GM21447 (cell line): ENCODE results near the gene ZNF222.

Source experiments
- ATAC-seq: cut with Tn5 transposase; IDR thresholded peaks from one replicate; pipeline ENCODE4 v1.9.1; 2021; ENCODE audit not compliant: unreplicated experiment

The ZNF222 gene

DNA sequence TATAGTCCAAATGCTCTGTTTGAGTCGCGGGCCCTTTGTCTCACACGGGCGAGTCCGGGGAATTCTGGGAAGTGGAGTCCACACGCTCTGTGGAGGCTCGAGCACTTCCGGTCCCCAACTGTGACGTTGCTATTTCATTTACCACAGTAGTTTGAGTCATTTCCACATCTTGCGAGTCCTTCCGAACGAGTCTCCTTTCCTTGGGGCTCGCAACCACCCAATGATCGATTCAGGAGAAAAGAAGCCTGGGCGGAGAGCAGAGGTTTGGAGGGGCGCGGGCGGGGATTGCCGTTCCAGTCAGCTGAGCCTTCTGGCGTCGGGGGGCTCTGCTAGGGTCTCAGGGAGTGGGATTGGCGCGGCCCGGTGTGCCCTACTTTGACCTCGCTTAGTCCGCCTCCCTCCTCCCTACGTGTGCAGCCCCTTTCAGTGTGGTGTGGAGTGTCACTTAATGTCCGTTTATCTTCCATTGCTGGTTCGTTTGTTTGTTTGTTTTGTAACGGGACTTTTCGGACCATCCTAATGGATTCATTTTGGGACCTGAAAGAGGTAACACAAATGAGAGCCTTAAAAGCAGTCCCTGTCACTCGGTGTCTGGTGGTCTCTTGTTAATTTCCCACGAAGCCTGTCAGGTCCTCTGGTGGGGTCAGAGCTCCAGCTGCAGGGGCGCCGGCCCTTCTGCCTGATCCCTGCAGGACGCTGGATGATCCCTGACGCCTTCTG is at the start of gene ZNF222:
Gene ZNF222 (plus strand): TSS at position 163 of the 720 bp plus-strand sequence. CDS start 58 bp downstream, at position 221.
- ATAC-seq = peak; percentile 96

DNA sequence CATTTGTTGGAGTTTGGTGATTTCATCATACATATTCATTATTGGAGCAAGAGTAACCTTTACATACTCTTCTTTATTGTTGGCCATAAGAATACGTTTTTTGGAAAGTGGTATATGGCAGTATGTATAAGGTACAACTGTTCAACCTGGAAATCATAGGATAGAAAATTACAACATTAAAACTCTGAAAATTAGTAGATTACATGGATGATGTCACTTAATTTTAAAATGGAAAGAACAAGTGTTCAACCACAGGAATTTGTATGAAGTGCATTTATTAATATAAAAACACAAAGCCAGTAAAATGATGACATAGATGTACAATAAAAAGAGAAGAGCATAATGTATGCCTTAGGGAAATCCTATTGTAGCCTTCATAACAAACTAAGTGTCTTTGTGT is 48.4 kb upstream of the ZNF222 start:
- ATAC-seq = no peak

- ATAC-seq = no peak
Measured at GRCh38 chr19:43983544-43983911, 41.7 kb upstream of the ZNF222 start.

- ATAC-seq = peak; percentile 90
Measured at GRCh38 chr19:43983912-43984686, 41.1 kb upstream of the ZNF222 start, which contains the start of gene ZNF155. TSS of gene ZNF155 (plus strand) at chr19:43984188. CDS start at chr19:43988544, 4,356 bp downstream.

GRCh38 chr19:43984687-43985000 is 40.5 kb upstream of the ZNF222 start:
- no peak for ATAC-seq

- no peak for ATAC-seq
Measured at GRCh38 chr19:43997631-43998290, 27.4 kb upstream of the ZNF222 start.

DNA sequence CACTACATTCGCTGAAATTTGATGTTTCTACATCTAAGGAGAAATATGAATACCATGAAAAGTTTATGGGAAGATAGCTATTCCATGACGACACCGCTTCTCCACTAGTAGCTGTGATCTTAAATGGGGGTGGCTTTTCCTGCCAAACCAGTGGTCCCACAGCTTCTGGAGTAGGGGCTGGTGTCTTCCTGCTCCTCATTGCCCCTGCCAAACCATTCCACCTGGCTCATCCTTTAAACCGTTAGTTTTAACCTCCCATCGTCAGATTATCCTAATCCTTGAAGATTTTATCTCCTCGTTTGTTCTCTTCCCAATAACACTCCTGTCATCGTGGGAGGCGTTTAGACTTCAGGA is 23.0 kb upstream of the ZNF222 start:
- ATAC-seq = no peak

DNA sequence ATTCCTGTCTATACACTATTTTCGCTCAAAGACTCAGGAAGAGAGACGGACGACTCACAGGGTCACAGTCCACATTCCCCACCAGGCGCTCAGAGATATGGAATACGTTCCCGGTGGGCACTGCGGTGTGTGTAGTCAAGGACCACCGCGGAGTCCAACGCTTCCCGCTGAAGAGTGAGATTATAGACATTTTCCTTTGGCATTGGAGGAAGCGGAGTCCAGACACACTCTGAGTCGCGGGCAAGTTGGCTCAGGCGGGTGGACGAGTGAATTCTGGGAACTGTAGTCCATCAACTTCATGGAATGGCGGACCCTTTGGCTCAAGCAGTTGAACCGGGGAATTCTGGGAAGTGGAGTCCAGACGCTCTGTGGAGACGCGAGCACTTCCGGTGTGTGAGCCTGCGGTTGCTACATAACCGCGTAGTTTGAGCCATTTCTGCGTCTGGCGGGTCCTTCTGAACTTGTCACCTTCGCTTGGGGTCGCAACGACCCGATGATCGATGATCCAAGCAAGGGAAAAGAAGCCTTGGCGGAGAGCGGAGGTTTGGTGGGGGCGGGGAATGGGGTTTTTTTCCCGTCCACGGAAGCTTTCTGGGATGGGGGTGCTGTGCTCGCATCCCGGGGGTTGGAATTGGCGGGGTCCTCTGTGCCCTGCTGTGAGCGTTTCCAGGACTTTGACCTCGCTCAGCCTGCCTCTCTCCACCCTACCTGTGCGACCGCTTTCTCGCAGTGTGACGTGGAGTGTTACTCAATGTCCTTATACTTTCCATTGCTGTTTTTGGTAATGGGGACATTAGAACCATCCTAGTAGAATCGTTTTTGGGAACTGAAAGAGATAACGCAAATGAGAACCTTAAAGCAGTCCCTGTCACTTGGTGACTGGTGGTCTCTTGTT is 22.4 kb upstream of the ZNF222 start, which contains the start of gene ZNF230:
Gene ZNF230 (plus strand): TSS at position 392 of the 895 bp plus-strand sequence. CDS start 4,122 bp downstream, outside the sequence.
- ATAC-seq = peak; percentile 93

DNA sequence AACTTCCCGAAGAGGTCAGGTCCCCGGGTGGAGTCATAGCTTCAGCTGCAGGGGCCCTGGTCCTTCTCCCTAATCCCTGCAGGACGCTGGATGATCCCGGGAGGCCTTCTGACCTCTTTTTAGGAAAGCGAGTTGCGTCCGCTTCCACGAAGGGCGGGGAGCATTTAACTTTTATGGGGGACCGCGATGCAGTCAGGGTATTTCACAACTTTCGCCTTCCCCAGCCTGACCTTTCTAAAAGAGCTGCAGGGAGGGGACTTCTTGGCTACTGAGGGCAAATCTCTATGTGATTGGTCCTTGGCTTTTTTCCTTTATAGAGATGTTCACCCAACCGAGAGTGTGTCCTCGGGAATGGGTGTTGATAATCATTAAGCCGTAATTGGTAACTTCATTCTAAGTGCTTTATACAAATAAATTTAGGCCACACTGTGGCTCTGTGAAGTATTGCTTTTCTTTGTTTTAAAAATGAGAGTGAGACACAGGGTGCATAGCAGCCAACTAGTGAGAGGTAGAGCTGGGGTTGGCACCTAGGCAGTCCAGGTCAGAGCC is 21.6 kb upstream of the ZNF222 start:
- peak; percentile 26 for ATAC-seq

DNA sequence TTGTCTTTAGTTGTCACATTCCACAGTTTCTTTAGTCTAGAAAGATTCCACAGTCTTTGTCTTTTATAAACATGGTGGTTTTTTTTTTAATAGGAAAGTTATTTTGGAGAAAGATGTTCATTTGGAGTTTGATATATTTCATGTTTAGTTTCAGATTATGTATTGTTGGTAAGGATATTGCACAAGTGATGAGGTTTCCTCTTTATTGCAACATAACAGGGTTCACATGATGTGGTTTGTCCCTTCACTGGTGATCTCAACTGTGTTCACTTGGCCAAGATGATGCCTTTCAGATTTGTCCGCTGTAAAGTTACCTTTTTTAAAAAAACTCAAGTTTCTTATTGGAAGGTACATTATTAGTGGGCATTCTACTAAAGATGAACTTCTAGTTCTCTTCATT is 19.2 kb upstream of the ZNF222 start:
- ATAC-seq = no peak

DNA sequence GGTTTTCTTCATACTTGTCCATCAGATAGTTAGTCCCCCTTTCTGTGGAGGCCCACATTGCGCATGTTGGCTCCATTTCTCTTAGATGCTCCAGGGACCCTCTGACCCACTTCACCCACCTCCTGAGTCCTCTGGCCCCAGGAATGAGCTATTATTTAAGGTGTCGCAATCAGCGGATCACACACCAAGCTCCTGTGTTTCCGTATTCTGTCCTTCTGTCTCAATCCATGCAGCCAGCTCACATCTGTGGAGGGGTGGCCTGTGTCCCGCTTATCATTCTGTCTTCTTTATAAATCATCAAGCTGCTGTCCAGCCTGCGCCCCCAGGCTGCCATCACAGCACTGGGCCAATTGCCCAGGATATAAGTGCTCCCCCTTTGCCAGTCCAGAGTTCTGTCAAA is 17.7 kb upstream of the ZNF222 start:
- no peak for ATAC-seq

GRCh38 chr19:44010468-44010867 is 14.7 kb upstream of the ZNF222 start:
- ATAC-seq = no peak

DNA sequence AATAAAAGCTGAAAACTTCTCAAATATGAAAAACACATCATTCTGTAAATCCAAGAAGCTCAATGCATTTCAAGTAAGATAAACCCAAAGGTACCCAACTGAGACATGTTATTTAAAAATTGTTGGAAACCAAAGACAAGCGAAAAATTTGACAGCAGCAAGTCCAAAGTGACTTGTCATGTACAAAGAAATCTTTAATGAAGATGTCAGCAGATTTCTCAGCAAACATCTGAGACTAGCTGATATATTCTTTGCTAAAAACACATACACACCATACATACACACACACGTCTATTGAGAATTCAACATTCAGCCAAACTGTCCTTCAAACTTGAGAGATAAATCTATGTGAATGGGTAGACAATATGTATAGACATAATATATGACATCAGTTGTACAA is 5.7 kb upstream of the ZNF222 start:
- no peak for ATAC-seq

- ATAC-seq = no peak
Measured at GRCh38 chr19:44021221-44021620, 4.0 kb upstream of the ZNF222 start.

- no peak for ATAC-seq
Measured at GRCh38 chr19:44024900-44025216, 321 bp upstream of the ZNF222 start.

DNA sequence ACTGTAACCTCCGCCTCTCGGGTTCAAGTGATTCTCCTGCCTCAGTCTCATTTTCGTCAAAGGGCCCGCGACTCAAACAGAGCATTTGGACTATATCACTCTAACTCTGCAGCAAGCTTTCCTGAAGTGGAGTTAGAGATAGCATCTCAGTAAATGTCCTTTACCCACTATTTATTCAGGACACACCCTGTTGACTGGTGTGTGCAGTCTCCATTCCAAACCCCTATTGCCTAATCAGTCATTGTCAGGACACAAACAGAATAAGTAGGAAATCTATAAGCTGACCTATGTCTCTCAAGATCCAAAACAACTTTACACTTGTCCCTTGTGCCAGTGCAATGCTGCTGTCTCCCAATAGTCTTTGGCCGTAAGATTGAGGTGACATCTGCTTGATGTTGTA is 1.4 kb downstream of the ZNF222 start:
- no peak for ATAC-seq

DNA sequence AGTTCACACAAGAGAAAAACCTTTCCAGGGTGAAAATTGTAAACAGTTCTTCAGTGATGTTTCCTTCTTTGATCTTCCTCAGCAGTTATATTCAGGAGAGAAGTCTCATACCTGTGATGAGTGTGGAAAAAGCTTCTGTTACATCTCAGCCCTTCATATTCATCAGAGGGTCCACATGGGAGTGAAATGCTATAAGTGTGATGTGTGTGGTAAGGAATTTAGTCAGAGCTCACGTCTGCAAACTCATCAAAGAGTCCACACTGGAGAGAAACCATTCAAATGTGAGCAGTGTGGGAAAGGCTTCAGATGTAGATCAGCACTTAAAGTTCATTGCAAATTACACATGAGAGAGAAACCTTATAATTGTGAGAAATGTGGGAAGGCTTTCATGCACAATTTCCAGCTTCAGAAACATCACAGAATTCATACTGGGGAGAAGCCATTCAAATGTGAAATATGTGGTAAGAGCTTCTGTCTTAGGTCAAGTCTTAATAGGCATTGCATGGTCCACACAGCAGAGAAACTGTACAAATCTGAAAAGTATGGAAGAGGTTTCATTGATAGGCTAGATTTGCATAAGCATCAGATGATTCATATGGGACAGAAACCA is 6.9 kb downstream of the ZNF222 start:
- ATAC-seq = no peak

- ATAC-seq = no peak
Measured at GRCh38 chr19:44042147-44042546, 17.0 kb downstream of the ZNF222 start.

- no peak for ATAC-seq
Measured at GRCh38 chr19:44050740-44051649, 25.8 kb downstream of the ZNF222 start.
